NCI-H2081 (cell line): ENCODE measurements around the gene CAPN2.
"Not testable (repeated sequence)": the region's sequence is repeated elsewhere in the genome, so short reads cannot be mapped to it uniquely, and the experiment has no call there.

Experiments
- DNase-seq, 2 experiments: peaks; one replicate each; lab custom pipeline; 2025; lab: John Stamatoyannopoulos, UW

The CAPN2 gene

DNA sequence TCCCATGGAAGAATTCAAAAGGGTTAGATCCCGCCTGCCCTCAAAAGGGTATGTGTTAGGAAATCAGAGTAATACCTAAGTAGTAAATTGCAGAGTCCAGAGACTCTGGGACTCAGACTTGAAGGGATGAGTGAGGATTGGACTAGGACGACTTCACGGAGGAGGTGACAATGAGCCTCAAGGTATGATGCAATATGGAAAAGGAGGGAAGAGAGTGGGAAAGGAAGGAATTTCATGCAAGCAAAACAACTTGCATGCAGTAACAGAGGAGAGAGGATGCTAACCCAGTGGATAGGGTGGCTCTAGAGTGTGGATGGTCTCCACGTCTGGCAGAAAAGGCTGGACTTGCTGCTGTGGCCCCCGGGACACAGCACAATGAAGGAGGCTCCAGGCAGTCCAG is 4.8 kb downstream of the CAPN2 start:
- no peak for DNase-seq

DNA sequence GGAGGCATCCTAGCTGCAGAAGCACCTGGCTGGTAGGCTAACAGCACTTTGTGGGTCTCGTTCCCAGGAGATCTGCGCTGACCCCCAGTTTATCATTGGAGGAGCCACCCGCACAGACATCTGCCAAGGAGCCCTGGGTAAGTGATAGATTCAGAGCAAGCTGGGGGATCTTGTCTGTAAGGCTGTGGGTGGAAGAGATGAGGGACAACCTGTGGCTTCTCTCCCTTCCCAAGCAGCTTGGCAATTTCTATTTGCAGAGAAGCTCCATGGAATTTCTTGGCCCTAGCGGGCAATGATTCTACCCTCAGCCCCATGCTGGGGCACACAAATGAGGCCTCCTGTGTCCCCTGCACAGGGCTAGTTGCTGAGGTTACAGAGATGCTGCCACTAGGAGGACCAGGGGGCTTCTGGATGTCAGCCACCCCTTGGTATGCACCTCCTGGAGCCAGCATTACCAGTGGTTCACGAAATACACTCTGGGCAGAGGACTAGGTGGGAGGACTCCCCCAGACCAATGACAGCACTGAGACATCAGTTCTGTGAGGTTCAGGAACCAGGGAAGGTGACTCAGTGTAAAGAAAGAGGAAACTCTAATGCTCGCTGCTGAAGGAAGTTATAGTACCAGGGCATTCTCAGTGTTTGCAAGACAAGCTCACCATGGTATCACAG is 5.5 kb downstream of the CAPN2 start:
- DNase-seq: no peak

DNA sequence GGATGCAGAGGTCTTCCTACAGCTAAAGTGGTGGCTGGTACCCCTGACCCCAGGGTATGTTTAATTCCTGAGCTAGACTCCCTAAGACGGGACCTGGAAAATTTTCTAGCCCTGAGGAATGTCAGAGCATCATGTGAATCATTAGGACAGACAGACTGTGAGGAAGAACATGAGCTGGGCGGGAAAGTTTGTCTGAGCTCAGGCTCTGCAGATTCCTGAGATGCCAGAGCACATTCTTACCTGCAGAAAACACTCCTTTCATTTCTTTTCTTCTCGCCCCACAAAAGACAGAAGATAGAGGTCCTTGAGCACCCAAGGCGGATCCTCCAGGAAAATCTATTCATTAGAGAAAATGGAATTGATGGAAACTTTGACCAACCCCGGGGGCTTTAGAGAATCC is 6.5 kb downstream of the CAPN2 start:
- no peak for DNase-seq

DNA sequence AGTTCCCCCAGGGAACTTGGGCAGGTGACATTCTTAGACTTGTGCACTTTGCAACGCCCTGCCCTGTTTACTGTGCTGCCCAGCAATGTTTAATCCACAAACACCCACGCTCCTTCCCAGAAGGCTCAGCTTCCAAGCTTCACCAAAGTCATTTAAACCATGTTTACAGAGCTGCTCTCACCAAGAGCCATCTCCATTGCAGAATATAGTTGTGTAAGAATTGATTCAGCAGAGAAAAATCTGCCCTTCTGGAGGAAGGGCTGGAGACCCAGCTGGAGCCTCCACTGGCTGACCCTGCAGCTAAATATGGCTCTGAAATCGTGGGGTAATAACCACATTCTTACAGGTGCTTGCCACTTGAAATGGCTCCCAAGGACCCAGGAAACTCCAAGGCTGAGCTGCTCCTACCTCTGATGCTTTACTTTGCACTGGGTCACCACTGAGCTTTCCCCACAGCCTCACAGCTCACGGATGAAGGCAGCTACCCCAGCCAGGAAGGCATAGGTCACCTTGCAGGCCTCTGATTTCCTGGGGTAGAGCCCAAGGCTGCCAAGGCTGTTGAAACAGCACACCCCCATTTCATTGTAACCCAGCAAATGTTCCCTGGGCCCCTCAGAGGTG is 8.7 kb downstream of the CAPN2 start:
- DNase-seq: no peak

GRCh38 chr1:223721658-223722607 is 9.6 kb downstream of the CAPN2 start:
- DNase-seq: no peak

GRCh38 chr1:223723351-223723904 is 11.1 kb downstream of the CAPN2 start:
- DNase-seq: no peak

GRCh38 chr1:223724376-223724775 is 12.0 kb downstream of the CAPN2 start:
- no peak for DNase-seq

DNA sequence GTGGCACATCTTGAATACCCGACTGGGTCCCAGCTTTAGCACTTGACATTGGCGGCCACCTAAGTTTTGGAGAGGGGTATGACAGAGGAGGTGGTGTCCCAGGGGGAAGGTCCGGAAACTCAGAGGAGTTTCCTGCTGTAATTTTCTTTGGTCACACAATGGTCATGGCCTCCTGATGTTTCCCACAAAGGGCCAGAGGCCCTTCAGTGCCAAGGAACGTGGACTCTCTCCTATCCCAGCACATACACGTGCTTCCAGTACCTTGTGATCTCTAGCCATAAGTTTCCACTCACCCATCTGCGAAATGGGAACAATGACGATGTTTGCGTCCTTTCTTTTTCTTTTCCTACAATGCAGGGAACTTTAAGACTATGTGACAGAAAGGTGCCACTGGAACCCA is 13.2 kb downstream of the CAPN2 start:
- no peak for DNase-seq

DNA sequence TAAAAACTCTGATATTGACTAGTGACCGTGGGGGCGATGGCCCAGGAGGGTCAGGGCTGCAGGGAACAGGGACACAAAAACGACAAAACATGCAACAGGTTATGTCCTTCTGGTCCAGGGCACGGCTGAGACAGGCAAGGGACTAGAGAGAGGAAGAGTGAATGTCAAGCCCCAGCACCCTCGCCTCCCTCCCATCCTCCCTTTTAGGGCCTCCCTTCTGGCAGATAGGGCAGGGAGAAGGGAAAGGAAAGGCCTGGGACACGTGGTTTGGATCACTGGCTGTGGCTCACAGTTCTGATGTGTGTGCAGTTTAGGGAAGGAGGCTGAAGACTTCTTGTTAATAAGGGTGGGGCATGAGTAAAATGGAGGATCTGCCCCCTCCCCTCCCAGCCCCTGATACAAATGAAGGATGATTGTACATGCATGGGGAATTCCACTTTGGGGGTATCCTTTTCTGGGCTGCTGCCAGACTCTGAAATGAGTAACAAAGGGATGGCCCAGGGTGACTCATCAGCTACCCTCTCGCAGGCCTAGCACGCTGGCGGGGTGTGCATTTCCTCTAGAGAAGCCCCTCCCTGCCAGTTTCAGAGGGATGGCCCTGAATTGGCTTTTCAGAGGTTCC is 14.2 kb downstream of the CAPN2 start:
- peak in 1 of 2 experiments; percentile 20 for DNase-seq

GRCh38 chr1:223727541-223727940 is 15.2 kb downstream of the CAPN2 start:
- DNase-seq: no peak

- no peak for DNase-seq
These were observed 17.6 kb downstream of the CAPN2 start for GRCh38 chr1:223729906-223730305.

DNA sequence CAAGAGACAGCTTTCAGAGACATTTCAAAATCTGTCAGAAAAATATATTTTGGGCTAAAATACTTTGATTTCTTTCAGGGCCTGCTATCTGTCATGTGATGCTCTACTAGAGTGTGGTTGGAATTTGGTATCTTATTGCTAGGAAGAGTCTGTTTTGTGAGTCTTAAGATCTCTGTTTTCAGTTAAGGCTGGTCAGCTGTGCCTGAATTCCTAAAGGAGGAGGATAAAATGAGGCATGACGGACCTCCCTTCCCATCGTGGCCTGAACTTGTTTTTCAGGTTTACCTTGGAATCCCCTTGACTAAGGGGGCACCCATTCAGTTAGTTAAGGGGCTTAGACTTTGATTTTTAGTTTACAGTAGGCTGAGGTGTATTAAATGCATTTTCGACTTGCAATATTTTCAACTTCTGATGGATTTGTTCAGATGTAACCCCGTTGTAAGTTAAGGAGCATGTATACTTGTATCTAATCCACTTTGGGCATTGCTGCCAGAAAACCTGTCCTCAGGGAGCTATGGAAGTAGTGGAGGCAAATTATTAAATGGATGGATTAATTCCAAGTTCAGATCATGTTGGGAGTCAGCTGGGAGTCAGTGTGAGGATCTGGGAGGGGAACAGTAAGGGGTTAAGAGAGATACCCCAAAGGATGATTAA is 18.3 kb downstream of the CAPN2 start:
- no peak for DNase-seq

DNA sequence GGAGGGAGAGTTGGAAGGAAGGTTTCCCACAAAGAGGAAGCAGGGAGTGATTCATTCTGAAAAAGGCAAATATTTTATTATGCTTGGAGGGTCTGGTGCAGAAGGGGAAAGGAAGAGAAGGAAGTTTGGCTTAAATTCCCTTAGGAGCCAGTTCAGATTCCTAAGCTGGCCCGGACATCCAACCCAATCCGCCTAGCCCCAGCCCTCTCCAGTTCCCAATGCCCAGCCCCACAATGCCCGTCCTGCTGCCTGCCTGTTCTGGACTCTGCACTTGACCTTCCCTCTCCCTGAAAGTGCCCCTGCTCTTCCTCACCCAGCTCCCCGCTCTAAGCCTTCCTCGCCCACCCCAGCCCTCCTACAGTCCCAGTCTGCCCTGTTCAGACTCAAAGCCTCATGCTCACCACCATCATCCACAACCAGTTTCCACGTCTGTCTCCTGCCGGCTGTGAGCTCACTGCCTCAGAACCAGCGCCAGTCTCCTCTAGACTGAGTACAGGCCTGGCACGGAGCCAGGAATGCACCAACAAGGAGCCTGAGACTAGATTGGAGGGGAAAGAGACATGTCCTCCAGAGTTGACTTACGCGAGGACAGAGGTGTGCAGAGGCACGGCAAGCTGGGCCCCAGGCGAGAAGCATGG is 18.9 kb downstream of the CAPN2 start:
- no peak for DNase-seq

- DNase-seq: peak; percentile 46 to 80
These were observed 20.9 kb downstream of the CAPN2 start for GRCh38 chr1:223732993-223733798.

GRCh38 chr1:223733898-223734852 is 21.8 kb downstream of the CAPN2 start:
- no peak for DNase-seq

DNA sequence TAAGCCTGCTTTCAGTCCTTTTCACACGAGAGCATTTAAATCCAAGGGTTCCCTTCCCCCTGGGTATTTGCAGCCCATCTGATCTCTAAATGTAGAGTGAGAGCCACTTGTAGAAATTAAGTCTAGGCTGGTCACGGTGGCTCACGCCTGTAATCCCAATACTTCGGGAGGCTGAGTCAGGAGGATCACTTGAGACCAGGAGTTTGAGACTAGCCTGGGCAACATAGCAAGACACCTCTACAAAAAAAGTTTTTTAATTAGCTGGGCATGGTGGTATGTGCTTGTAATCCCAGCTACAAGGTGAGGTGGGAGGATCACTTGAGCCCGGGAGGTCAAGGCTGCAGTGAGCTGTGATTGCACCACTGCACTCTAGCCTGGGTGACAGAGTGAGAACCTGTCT is 24.3 kb downstream of the CAPN2 start:
- DNase-seq: not testable (repeated sequence)

DNA sequence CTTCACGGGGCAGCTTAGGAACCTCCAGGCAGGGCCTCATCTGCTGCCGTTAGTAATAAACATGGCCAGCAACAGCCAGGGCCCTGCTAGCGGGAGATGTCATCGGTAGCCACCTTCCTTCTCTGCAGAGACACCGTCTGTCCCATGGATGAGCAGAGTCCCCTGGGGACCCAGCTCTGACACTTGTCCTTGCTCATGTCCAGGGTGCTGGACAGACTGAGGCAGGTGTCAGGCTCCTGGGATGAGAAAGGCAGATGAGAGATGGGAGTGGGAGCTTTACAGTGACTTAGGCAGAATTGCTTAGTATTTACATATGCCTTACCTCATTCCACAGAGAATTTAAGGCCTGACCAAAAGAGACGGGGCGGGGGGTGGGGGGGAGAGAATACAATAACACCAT is 25.0 kb downstream of the CAPN2 start:
- no peak for DNase-seq

DNA sequence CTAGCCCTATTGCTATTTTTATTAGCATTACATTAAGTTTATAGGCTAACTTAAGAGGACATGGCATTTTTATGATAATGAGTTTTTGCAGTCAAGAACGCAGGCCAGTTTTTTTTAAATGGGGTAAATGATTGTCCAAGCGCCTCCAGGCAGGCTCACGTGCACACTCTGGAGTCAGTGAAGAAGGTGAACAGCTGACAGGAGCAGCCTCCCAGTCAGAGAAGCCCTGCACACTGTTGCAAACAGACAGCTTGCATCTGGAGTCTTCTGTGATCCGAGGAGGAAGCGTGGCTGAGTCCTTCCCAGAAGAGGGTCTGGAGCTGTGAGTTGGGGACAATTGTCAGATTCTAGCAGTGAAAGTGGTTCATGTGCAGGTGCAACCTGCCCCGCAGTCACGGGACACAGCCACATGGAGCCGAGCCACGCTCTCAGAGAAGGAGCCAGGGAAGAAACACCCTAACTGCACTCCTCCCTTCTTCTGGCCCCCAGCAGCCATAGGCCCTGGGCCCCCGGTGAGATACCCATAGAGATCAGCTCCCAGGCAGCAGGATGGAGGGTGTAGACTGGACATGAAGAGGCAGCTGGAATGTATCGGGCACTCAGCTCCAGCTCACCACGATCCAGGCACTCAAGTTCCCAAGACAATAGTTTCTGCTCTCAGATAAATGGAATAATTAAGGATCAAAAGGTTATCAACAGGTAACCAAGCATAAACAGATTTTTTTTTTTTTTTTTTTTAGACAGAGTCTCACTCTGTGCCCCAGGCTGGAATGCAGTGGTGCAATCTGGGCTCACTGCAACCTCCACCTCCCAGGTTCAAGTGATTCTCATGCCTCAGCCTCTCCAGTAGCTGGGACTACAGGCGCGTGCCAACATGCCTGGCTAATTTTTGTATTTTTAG is 26.4 kb downstream of the CAPN2 start:
- no peak for DNase-seq
